NCI-H2081 treated with DMSO at 0.1 percent for 48 hours (cell line): ENCODE data around the gene ADAM19.

Experiments used
- DNase-seq: peaks from one replicate; lab custom pipeline; 2025; lab: John Stamatoyannopoulos, UW

ADAM19 gene

GRCh38 chr5:157575381-157576020 is at the start of gene ADAM19:
Gene ADAM19, minus strand, starts transcription at chr5:157575775. Its CDS starts 79 bp downstream, at chr5:157575696.
- DNase-seq, result no peak

GRCh38 chr5:157624144-157624543 is 48.6 kb upstream of the ADAM19 start:
- no peak for DNase-seq

- no peak for DNase-seq
These were observed 45.2 kb upstream of the ADAM19 start for GRCh38 chr5:157620776-157621175.

GRCh38 chr5:157618191-157618765 is 42.7 kb upstream of the ADAM19 start:
- DNase-seq, result no peak

- DNase-seq, result no peak
These were observed 41.2 kb upstream of the ADAM19 start for GRCh38 chr5:157616785-157617184.

GRCh38 chr5:157613385-157614245 is 38.0 kb upstream of the ADAM19 start:
- no peak for DNase-seq

GRCh38 chr5:157612581-157612980 is 37.0 kb upstream of the ADAM19 start:
- no peak for DNase-seq

- no peak for DNase-seq
These were observed 36.2 kb upstream of the ADAM19 start for GRCh38 chr5:157611571-157612476.

- DNase-seq, result no peak
These were observed 35.4 kb upstream of the ADAM19 start for GRCh38 chr5:157610990-157611389.

GRCh38 chr5:157608972-157609565 is 33.5 kb upstream of the ADAM19 start:
- no peak for DNase-seq

GRCh38 chr5:157607371-157608161 is 32.0 kb upstream of the ADAM19 start:
- DNase-seq, result no peak

- DNase-seq, result no peak
These were observed 30.5 kb upstream of the ADAM19 start for GRCh38 chr5:157606046-157606445.

- DNase-seq, result no peak
These were observed 28.0 kb upstream of the ADAM19 start for GRCh38 chr5:157603333-157604190.

- no peak for DNase-seq
These were observed 26.9 kb upstream of the ADAM19 start for GRCh38 chr5:157602505-157602904.

- no peak for DNase-seq
These were observed 24.7 kb upstream of the ADAM19 start for GRCh38 chr5:157600252-157600651.

GRCh38 chr5:157599565-157599964 is 24.0 kb upstream of the ADAM19 start:
- no peak for DNase-seq

- DNase-seq, result no peak
These were observed 22.9 kb upstream of the ADAM19 start for GRCh38 chr5:157598350-157598936.

GRCh38 chr5:157597277-157597676 is 21.7 kb upstream of the ADAM19 start:
- DNase-seq, result no peak

- no peak for DNase-seq
These were observed 20.9 kb upstream of the ADAM19 start for GRCh38 chr5:157596487-157596886.
